ENCODE data around the gene RALA. TPM values are rescaled to one million over a fixed set of nuclear protein-coding genes. Genes with fewer than 3 reads are reported as not detected.

RALA gene
- total RNA-seq, 1 experiment from 2014 or later = 41.7 TPM

DNA sequence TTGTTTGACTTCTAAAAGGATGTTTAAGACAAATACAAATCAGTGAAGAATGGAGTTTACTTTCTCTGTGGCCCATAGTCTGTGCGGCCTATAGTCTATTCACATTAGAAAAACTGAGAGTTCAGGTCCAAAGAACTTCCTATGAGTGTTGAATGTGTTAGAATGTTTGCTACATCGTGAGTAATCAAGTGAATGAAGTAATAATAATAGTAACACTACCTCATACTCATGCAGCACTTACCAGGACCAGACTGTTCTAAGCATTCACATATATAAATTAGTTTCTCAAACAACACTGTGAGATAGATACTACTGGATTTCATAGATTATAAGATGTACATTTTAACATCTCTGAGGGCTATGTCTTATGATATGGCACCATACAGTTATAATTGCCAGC lies 70.4 kb downstream of the RALA start:
- no peaks in the 10 kb centered on the region for H3K4me1 ChIP-seq
- POLR2A ChIA-PET = no interaction called here
- Mint-ChIP-seq H3K27me3 (ENCODE audit: insufficient read depth, unreplicated experiment) (no peaks in the 10 kb centered on the region), H3K27ac (ENCODE audit: unreplicated experiment) (no peak overlapping the region), H3K4me1 (ENCODE audit: low read depth, unreplicated experiment) (no peaks in the 10 kb centered on the region), H3K4me3 (ENCODE audit: unreplicated experiment) (no peak overlapping the region), H3K9me3 (ENCODE audit: unreplicated experiment) (no peaks in the 10 kb centered on the region), H3K36me3 (ENCODE audit: insufficient read depth, unreplicated experiment) (peaks cover 40% of the 10 kb centered on the region)
- H3K27me3 ChIP-seq (replicated peaks; ENCODE audit: control insufficient read depth, insufficient read depth, low read length) = no peaks in the 10 kb centered on the region
- no peak overlapping the region for H3K4me3 ChIP-seq (ENCODE audit: low read depth, low read length)
- no peak for DNase-seq
- CTCF ChIA-PET = no interaction called here
- H3K9me3 ChIP-seq = no peaks in the 10 kb centered on the region
- no peaks in the 10 kb centered on the region for H3K36me3 ChIP-seq (ENCODE audit: control insufficient read depth, insufficient read depth, low read length)
- intact Hi-C loops (cut with micrococcal nuclease; ENCODE audit: unreplicated experiment) = no loop called here
- BruUV-seq (replicated peaks) = no TSS peak
- TF ChIP-seq, protein P1, sequence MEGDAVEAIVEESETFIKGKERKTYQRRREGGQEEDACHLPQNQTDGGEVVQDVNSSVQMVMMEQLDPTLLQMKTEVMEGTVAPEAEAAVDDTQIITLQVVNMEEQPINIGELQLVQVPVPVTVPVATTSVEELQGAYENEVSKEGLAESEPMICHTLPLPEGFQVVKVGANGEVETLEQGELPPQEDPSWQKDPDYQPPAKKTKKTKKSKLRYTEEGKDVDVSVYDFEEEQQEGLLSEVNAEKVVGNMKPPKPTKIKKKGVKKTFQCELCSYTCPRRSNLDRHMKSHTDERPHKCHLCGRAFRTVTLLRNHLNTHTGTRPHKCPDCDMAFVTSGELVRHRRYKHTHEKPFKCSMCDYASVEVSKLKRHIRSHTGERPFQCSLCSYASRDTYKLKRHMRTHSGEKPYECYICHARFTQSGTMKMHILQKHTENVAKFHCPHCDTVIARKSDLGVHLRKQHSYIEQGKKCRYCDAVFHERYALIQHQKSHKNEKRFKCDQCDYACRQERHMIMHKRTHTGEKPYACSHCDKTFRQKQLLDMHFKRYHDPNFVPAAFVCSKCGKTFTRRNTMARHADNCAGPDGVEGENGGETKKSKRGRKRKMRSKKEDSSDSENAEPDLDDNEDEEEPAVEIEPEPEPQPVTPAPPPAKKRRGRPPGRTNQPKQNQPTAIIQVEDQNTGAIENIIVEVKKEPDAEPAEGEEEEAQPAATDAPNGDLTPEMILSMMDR (IDR thresholded peaks at IDR 0.05; ENCODE audit: insufficient read depth in 1 of 2, low read depth in 1 of 2, low read length in 1 of 2, severe bottlenecking in 1 of 2, unreplicated experiment in 1 of 2) = no peak

DNA sequence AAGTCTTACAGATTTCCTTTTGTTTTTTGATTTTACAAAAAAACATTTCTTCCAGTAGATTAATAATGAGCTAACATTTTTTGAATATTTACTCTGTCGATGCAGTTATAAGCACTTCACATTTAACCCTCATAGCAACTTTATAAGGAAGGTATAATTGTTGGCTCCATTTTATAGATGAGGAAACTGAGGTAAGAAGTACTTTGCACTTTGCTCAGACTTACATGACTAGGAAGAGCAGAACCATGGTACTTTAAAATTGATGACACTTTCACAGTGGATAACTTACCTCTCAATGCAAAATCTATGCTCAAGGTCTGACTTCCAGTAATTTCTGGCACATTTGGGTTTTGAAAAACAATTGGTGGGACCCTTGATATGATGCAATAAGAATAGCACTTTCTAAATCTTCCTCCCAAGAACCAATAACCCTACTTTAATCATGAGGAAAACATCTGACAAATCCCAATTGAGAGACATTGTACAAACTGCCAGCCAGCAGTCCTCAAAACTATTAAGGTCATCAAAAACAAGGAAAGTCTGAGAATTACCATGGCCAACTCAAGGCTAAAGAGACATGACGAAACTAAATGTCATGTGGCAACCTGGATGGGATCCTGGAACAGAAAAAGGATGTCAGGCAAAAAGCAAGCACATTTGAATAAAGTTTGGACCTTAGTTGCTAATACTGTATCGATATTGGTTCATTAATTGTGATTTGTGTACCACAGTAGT lies 72.6 kb downstream of the RALA start:
- Histone ChIP-seq H3K27me3 (replicated peaks; ENCODE audit: control insufficient read depth, insufficient read depth, low read length) (no peaks in the 10 kb centered on the region), H3K9me3 (no peaks in the 10 kb centered on the region), H3K36me3 (ENCODE audit: control insufficient read depth, insufficient read depth, low read length) (no peaks in the 10 kb centered on the region; the same call in 1 of the 2 replicates), H3K4me3 (ENCODE audit: low read depth, low read length) (no peak overlapping the region), H3K4me1 (no peaks in the 10 kb centered on the region)
- Mint-ChIP-seq H3K4me3 (ENCODE audit: unreplicated experiment) (no peak overlapping the region), H3K27ac (ENCODE audit: unreplicated experiment) (no peak overlapping the region), H3K36me3 (ENCODE audit: insufficient read depth, unreplicated experiment) (peaks cover 57% of the 10 kb centered on the region), H3K4me1 (ENCODE audit: low read depth, unreplicated experiment) (no peaks in the 10 kb centered on the region), H3K9me3 (ENCODE audit: unreplicated experiment) (no peaks in the 10 kb centered on the region), H3K27me3 (ENCODE audit: insufficient read depth, unreplicated experiment) (no peaks in the 10 kb centered on the region)
- POLR2A ChIA-PET = no interaction called here
- DNase-seq = no peak
- no TSS peak for BruUV-seq (replicated peaks)
- TF ChIP-seq, protein P1 (IDR thresholded peaks at IDR 0.05; ENCODE audit: insufficient read depth in 1 of 2, low read depth in 1 of 2, low read length in 1 of 2, severe bottlenecking in 1 of 2, unreplicated experiment in 1 of 2) = no peak
- intact Hi-C loops (cut with micrococcal nuclease; ENCODE audit: unreplicated experiment) = no loop called here
- CTCF ChIA-PET = no interaction called here

DNA sequence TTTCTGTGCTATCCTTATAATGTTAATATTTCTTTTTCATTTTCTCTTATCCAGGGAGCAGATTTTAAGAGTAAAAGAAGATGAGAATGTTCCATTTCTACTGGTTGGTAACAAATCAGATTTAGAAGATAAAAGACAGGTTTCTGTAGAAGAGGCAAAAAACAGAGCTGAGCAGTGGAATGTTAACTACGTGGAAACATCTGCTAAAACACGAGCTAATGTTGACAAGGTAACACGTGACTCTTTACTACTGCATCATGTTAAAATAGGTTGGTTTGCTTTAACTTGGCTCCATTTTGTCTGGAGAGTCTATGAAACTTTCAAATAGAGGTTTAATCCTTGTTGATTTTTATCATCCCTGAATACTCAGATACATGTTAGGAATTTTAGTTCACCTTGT lies 73.3 kb downstream of the RALA start:
- Histone ChIP-seq H3K9me3 (no peaks in the 10 kb centered on the region), H3K4me3 (ENCODE audit: low read depth, low read length) (no peak overlapping the region), H3K27me3 (replicated peaks; ENCODE audit: control insufficient read depth, insufficient read depth, low read length) (no peaks in the 10 kb centered on the region), H3K36me3 (ENCODE audit: control insufficient read depth, insufficient read depth, low read length) (no peaks in the 10 kb centered on the region; the same call in 1 of the 2 replicates), H3K4me1 (no peaks in the 10 kb centered on the region)
- intact Hi-C loops (cut with micrococcal nuclease; ENCODE audit: unreplicated experiment) = no loop called here
- no peak for DNase-seq
- Mint-ChIP-seq H3K4me1 (ENCODE audit: low read depth, unreplicated experiment) (no peaks in the 10 kb centered on the region), H3K27ac (ENCODE audit: unreplicated experiment) (no peak overlapping the region), H3K9me3 (ENCODE audit: unreplicated experiment) (no peaks in the 10 kb centered on the region), H3K4me3 (ENCODE audit: unreplicated experiment) (no peak overlapping the region), H3K27me3 (ENCODE audit: insufficient read depth, unreplicated experiment) (no peaks in the 10 kb centered on the region), H3K36me3 (ENCODE audit: insufficient read depth, unreplicated experiment) (peaks cover 57% of the 10 kb centered on the region)
- no TSS peak for BruUV-seq (replicated peaks)
- CTCF ChIA-PET = no interaction called here
- POLR2A ChIA-PET = no interaction called here
- TF ChIP-seq, protein P1 (IDR thresholded peaks at IDR 0.05; ENCODE audit: insufficient read depth in 1 of 2, low read depth in 1 of 2, low read length in 1 of 2, severe bottlenecking in 1 of 2, unreplicated experiment in 1 of 2) = no peak

Measured in Caco-2 (cell line).